ENCODE results near the gene ZSCAN30. TPM values are rescaled to one million over a fixed set of nuclear protein-coding genes. Genes with fewer than 3 reads are reported as not detected.
A peak's percentile ranks its signal among the peaks of the same experiment; 100 is the strongest.

Gene ZSCAN30
- total and polyA plus RNA-seq, 9 of the 15 experiments (the other 6 are each of a cell fraction or from before 2014, with no cell fraction given): 4.6 to 13.6 (median 10.8) TPM

DNA sequence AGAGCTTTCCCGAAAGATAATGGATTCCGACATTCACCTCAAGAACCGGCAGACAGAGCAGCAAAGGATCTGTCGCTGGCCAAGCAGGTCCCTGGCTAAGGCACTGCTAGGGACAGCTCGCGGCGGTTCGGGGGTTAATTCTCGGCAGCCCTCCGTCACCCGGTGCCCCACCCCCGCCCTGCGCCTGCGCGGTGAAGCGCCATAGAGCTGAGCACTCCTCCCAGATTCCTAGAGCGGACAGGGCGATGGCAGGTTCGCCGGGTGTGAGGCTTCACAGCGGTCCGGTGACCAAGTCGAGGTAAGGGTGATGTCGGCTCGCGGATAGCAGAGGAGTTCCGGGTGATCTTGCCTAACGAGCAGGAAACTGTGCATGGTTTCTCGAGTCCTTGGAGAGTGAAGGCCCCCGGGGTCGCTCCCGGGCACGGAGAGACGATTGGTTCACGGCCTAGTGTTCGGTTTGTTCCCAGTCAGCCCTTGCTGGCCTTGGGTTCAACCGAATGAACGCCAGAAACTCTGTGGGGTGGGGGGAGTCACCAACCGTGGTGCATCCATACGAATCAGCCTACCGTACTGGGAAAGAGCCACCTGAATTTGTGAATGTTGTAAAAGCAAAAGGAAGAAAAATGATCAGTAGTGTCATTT lies at the start of gene ZSCAN30 (continued):
- TF ChIP-seq, protein P1, sequence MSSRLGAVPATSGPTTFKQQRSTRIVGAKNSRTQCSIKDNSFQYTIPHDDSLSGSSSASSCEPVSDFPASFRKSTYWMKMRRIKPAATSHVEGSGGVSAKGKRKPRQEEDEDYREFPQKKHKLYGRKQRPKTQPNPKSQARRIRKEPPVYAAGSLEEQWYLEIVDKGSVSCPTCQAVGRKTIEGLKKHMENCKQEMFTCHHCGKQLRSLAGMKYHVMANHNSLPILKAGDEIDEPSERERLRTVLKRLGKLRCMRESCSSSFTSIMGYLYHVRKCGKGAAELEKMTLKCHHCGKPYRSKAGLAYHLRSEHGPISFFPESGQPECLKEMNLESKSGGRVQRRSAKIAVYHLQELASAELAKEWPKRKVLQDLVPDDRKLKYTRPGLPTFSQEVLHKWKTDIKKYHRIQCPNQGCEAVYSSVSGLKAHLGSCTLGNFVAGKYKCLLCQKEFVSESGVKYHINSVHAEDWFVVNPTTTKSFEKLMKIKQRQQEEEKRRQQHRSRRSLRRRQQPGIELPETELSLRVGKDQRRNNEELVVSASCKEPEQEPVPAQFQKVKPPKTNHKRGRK (tag; IDR thresholded peaks at IDR 0.05): no peak
- TF ChIP-seq MTA2 (IDR thresholded peaks at IDR 0.05; ENCODE audit: low read depth) (no peak), MXI1 (IDR thresholded peaks at IDR 0.05; ENCODE audit: low read depth, low read length) (no peak), NONO (IDR thresholded peaks at IDR 0.05; ENCODE audit: low read depth in 2 of 2, low read length in 1 of 2) (peak in 1 of 2 experiments; percentile 76; a peak in 1 of 4 replicates), DEAF1 (CRISPR knock-in tag; IDR thresholded peaks at IDR 0.05) (no peak), TGIF2 (CRISPR knock-in tag; IDR thresholded peaks at IDR 0.05) (no peak), MYC (IDR thresholded peaks at IDR 0.05; ENCODE audit: low read depth, low read length) (peak; percentile 73), MYC (CRISPR knock-in tag; IDR thresholded peaks at IDR 0.05; ENCODE audit: borderline replicate concordance, low read depth) (peak; percentile 78; the same call in 1 of the 2 replicates)
- TF ChIP-seq, protein P2, sequence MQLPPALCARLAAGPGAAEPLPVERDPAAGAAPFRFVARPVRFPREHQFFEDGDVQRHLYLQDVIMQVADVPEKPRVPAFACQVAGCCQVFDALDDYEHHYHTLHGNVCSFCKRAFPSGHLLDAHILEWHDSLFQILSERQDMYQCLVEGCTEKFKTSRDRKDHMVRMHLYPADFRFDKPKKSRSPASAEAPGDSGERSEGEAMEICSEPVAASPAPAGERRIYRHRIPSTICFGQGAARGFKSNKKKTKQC (CRISPR knock-in tag; IDR thresholded peaks at IDR 0.05): peak; percentile 99
- TF ChIP-seq, protein P3, sequence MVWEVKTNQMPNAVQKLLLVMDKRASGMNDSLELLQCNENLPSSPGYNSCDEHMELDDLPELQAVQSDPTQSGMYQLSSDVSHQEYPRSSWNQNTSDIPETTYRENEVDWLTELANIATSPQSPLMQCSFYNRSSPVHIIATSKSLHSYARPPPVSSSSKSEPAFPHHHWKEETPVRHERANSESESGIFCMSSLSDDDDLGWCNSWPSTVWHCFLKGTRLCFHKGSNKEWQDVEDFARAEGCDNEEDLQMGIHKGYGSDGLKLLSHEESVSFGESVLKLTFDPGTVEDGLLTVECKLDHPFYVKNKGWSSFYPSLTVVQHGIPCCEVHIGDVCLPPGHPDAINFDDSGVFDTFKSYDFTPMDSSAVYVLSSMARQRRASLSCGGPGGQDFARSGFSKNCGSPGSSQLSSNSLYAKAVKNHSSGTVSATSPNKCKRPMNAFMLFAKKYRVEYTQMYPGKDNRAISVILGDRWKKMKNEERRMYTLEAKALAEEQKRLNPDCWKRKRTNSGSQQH (CRISPR knock-in tag; IDR thresholded peaks at IDR 0.05): no peak; the same call in 1 of the 2 replicates
- TF ChIP-seq, protein P4, sequence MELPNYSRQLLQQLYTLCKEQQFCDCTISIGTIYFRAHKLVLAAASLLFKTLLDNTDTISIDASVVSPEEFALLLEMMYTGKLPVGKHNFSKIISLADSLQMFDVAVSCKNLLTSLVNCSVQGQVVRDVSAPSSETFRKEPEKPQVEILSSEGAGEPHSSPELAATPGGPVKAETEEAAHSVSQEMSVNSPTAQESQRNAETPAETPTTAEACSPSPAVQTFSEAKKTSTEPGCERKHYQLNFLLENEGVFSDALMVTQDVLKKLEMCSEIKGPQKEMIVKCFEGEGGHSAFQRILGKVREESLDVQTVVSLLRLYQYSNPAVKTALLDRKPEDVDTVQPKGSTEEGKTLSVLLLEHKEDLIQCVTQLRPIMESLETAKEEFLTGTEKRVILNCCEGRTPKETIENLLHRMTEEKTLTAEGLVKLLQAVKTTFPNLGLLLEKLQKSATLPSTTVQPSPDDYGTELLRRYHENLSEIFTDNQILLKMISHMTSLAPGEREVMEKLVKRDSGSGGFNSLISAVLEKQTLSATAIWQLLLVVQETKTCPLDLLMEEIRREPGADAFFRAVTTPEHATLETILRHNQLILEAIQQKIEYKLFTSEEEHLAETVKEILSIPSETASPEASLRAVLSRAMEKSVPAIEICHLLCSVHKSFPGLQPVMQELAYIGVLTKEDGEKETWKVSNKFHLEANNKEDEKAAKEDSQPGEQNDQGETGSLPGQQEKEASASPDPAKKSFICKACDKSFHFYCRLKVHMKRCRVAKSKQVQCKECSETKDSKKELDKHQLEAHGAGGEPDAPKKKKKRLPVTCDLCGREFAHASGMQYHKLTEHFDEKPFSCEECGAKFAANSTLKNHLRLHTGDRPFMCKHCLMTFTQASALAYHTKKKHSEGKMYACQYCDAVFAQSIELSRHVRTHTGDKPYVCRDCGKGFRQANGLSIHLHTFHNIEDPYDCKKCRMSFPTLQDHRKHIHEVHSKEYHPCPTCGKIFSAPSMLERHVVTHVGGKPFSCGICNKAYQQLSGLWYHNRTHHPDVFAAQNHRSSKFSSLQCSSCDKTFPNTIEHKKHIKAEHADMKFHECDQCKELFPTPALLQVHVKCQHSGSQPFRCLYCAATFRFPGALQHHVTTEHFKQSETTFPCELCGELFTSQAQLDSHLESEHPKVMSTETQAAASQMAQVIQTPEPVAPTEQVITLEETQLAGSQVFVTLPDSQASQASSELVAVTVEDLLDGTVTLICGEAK (IDR thresholded peaks at IDR 0.05): 0 out of 2 replicates have a peak, but pooled peaks have one; percentile 61
- TF ChIP-seq, protein P4 (CRISPR knock-in tag; IDR thresholded peaks at IDR 0.05): no peak

All from K562 (cell line).